ENCODE measurements around the gene SLC49A4.
A peak's percentile ranks its signal among the peaks of the same experiment; 100 is the strongest.

GRCh38 chr3:122873741-122874515 lies 79.1 kb downstream of the SLC49A4 start:
- TF ChIP-seq EP300 (IDR thresholded peaks at IDR 0.05; ENCODE audit: borderline replicate concordance in 1 of 2, low read depth in 1 of 2, low read length in 1 of 2) (peak in 1 of 2 experiments; percentile 81; a peak in 2 of 4 replicates), ZBTB33 (IDR thresholded peaks at IDR 0.05; ENCODE audit: borderline replicate concordance, low read depth) (no peak), CTCF (IDR thresholded peaks at IDR 0.05) (no peak), MAX (IDR thresholded peaks at IDR 0.05; ENCODE audit: low read depth) (no peak), TAF1 (IDR thresholded peaks at IDR 0.05; ENCODE audit: borderline replicate concordance, low read depth, low read length) (no peak)

Measured in SK-N-SH (cell line).